NT2/D1 (cell line): ENCODE results near the gene OR2A1.
"Not testable (repeated sequence)": the region's sequence is repeated elsewhere in the genome, so short reads cannot be mapped to it uniquely, and the experiment has no call there.

Experiments
- SUZ12 ChIP-seq: IDR thresholded peaks from 2 replicates; pipeline ENCODE4 v1.6.1; 2011; ENCODE audit not compliant: insufficient read length, insufficient read depth; ENCODE audit errors: extremely low read depth
- YY1 ChIP-seq: IDR thresholded peaks from 2 replicates; pipeline ENCODE4 v1.6.1; 2011; ENCODE audit not compliant: insufficient read length, insufficient read depth

DNA sequence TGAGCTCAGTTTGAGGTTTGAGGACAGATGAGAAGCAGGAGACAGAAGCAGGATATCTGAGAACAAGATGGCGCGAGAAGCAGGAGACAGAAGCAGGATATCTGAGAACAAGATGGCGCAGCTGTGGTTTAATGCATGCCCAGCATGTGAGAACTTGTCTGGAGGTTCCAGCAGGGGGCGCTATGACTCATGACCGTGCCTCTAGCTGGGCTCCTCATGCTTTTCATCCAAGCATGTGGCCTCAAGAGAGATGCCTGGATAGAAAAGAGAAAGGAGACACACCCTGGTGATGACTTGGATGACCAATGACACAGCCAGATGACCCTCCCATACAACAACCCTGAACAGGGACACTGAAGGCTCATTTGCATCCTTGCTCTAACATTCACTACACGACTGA lies 32.2 kb upstream of the OR2A1 start:
- not testable (repeated sequence) for TF ChIP-seq SUZ12, YY1
